GM23248 (cell line): ENCODE data around the gene OR2A14. TPM values are rescaled to one million over a fixed set of nuclear protein-coding genes. Genes with fewer than 3 reads are reported as not detected.
"Not testable (repeated sequence)": the region's sequence is repeated elsewhere in the genome, so short reads cannot be mapped to it uniquely, and the experiment has no call there.

Experiments used
- DNase-seq: peaks from one replicate; pipeline ENCODE4 v3.0.0-alpha.2; 2015
- H2AFZ ChIP-seq: fragments of 200-600 bp; sonication (generic); 2 replicates; pipeline ENCODE4 v1.6.1; 2016; ENCODE audit warnings: antibody characterized with exemption
- H3F3A ChIP-seq: fragments of 200-600 bp; sonication (generic); 2 replicates; pipeline ENCODE4 v1.6.1; 2016; ENCODE audit warnings: mild to moderate bottlenecking, antibody characterized with exemption, mixed run types; ENCODE audit not compliant: insufficient read depth
- H3K27ac ChIP-seq: fragments of 200-600 bp; sonication (generic); 2 replicates; pipeline ENCODE4 v1.5.1; 2016; ENCODE audit warnings: mild to moderate bottlenecking
- H3K27me3 ChIP-seq: fragments of 200-600 bp; sonication (generic); replicated peaks from 2 replicates; pipeline ENCODE4 v1.6.1; 2016; ENCODE audit warnings: mild to moderate bottlenecking; ENCODE audit not compliant: insufficient read depth
- H3K36me3 ChIP-seq: fragments of 200-600 bp; sonication (generic); 2 replicates; pipeline ENCODE4 v1.6.1; 2016; ENCODE audit warnings: low read depth, mild to moderate bottlenecking
- H3K4me1 ChIP-seq: fragments of 200-600 bp; sonication (generic); 2 replicates; pipeline ENCODE4 v1.6.1; 2016; ENCODE audit warnings: mild to moderate bottlenecking; ENCODE audit not compliant: insufficient read depth
- H3K4me2 ChIP-seq: fragments of 200-600 bp; sonication (generic); one replicate; pipeline ENCODE4 v1.6.1; 2016; ENCODE audit warnings: mild to moderate bottlenecking; ENCODE audit not compliant: unreplicated experiment
- H3K4me3 ChIP-seq: fragments of 200-600 bp; sonication (generic); 2 replicates; pipeline ENCODE4 v1.5.1; 2016; ENCODE audit warnings: mild to moderate bottlenecking
- H3K79me2 ChIP-seq: fragments of 200-600 bp; sonication (generic); 2 replicates; pipeline ENCODE4 v1.6.1; 2016; ENCODE audit warnings: mild to moderate bottlenecking; ENCODE audit not compliant: insufficient read depth
- H3K9ac ChIP-seq: fragments of 200-600 bp; sonication (generic); 2 replicates; pipeline ENCODE4 v1.6.1; 2016; ENCODE audit warnings: mild to moderate bottlenecking
- H3K9me2 ChIP-seq: fragments of 200-600 bp; sonication (generic); 2 replicates; pipeline ENCODE4 v1.6.1; 2016; ENCODE audit warnings: mixed run types, mild to moderate bottlenecking, moderate library complexity; ENCODE audit not compliant: insufficient read depth
- H3K9me3 ChIP-seq: fragments of 200-600 bp; sonication (generic); one replicate; pipeline ENCODE4 v1.6.1; 2017; ENCODE audit warnings: low read depth
- H4K20me1 ChIP-seq: fragments of 200-600 bp; sonication (generic); 2 replicates; pipeline ENCODE4 v1.6.0; 2016; ENCODE audit not compliant: insufficient read depth
- EZH2 ChIP-seq: fragments of 200-600 bp; sonication (generic); IDR thresholded peaks from 2 replicates; pipeline ENCODE4 v1.6.1; 2018; ENCODE audit warnings: antibody characterized with exemption, mild to moderate bottlenecking; ENCODE audit not compliant: insufficient read depth, poor library complexity, severe bottlenecking
- EZH2phosphoT487 ChIP-seq: fragments of 200-600 bp; sonication (generic); IDR thresholded peaks from 2 replicates; pipeline ENCODE4 v1.6.1; 2018; ENCODE audit warnings: antibody characterized with exemption, moderate library complexity, mild to moderate bottlenecking, low read depth; ENCODE audit not compliant: insufficient read depth
- WGBS, 2 experiments: methylation state at CpG; one replicate each; pipeline ENCODE4 v1.1.6; 2015 to 2017; ENCODE audit warnings: low lambda C conversion rate in 2 of 2, low coverage in 1 of 2; ENCODE audit errors: missing lambda C conversion rate in 2 of 2; 5-methylcytosine and 5-hydroxymethylcytosine counted together
- in situ Hi-C: fragments of 300-500 bp; cut with MboI; formaldehyde crosslinking; loops from 2 replicates; pipeline ENCODE4 v1.15.0; 2020
- polyA plus RNA-seq: library from polyadenylated mRNA; unstranded; fragments of >200 nt; fragmentation: Nextera tagmentation; extraction: Ambion mirVana; gene quantifications from 2 replicates; pipeline ENCODE4 v1.2.1, GENCODE V29; 2016
- total RNA-seq: library from RNA; depleted of rRNA; stranded (reverse); fragments of >200 nt; shearing (Covaris generic); gene quantifications from 2 replicates; pipeline ENCODE4 v1.2.3, GENCODE V29; 2014

OR2A14 gene
- total and polyA plus RNA-seq, 2 experiments from 2014 or later: not detected

GRCh38 chr7:144158861-144159260 is 35.9 kb downstream of the OR2A14 start:
- H3K9ac ChIP-seq: no peak overlapping the region

DNA sequence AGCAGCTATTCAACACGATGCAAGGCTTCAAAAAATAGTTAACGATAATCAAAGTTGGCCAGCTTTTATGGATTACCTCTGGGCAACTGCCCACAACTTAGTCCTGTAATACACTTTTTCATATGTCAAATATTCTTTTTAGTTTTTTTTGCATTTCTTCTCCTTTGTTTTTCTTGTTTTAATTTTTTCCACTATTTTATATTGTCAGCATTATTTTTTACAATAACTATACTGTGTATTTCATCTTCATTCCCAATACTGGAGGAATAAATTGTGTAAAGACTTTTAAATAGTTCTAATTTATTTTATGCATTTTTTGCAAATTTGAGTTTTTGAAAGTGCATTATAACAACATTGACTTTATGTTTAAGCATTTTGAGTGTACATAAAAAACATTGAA is 41.8 kb downstream of the OR2A14 start:
- in situ Hi-C loops: no loop called here
- TF ChIP-seq EZH2phosphoT487: no peak
- TF ChIP-seq EZH2: no peak
- no peaks in the 10 kb centered on the region for H3K9me3 ChIP-seq
- H3K4me2 ChIP-seq: no peak overlapping the region
- no peaks in the 10 kb centered on the region for H3K36me3 ChIP-seq
- no peaks in the 10 kb centered on the region for H3F3A ChIP-seq
- no peak overlapping the region for H3K4me3 ChIP-seq
- WGBS, 2 experiments: 36 to 43% methylated on average over 2 of the region's 2 CpGs
- H3K9ac ChIP-seq: no peak overlapping the region
- H3K4me1 ChIP-seq: no peaks in the 10 kb centered on the region
- DNase-seq: no peak
- H3K9me2 ChIP-seq: no peaks in the 10 kb centered on the region
- H2AFZ ChIP-seq: no peak overlapping the region
- H3K27me3 ChIP-seq: no peaks in the 10 kb centered on the region
- H3K79me2 ChIP-seq: no peaks in the 10 kb centered on the region
- no peak overlapping the region for H3K27ac ChIP-seq
- H4K20me1 ChIP-seq: no peaks in the 10 kb centered on the region

More at GRCh38 chr7:144158861-144159260, 35.9 kb downstream of the OR2A14 start:
- Histone ChIP-seq H3K4me1 (no peaks in the 10 kb centered on the region), H3K27ac (no peak overlapping the region), H3K27me3 (no peaks in the 10 kb centered on the region), H3K4me2 (no peak overlapping the region), H3K9me3 (no peaks in the 10 kb centered on the region), H3K9me2 (no peaks in the 10 kb centered on the region), H3K36me3 (no peaks in the 10 kb centered on the region), H3K4me3 (no peak overlapping the region), H3K79me2 (no peaks in the 10 kb centered on the region), H3F3A (no peaks in the 10 kb centered on the region), H4K20me1 (no peaks in the 10 kb centered on the region), H2AFZ (no peak overlapping the region)
- no peak for DNase-seq
- 45 to 77% methylated on average over 1 of the region's 1 CpG for WGBS, 2 experiments
- in situ Hi-C loops: no loop called here
- TF ChIP-seq EZH2phosphoT487: no peak
- no peak for TF ChIP-seq EZH2

GRCh38 chr7:144171594-144172350 is 48.8 kb downstream of the OR2A14 start:
- H3K4me3 ChIP-seq, H3K4me2 ChIP-seq, H3K27me3 ChIP-seq, H3K9me2 ChIP-seq, H3K36me3 ChIP-seq, in situ Hi-C loops, H3K4me1 ChIP-seq, H3K9me3 ChIP-seq, H3F3A ChIP-seq, H3K79me2 ChIP-seq, H3K27ac ChIP-seq, H4K20me1 ChIP-seq, H3K9ac ChIP-seq, DNase-seq, H2AFZ ChIP-seq: not testable (repeated sequence)
- WGBS, 2 experiments: 52 to 56% methylated on average over 4 of the region's 4 CpGs

- no peaks in the 10 kb centered on the region for H3K9me3 ChIP-seq
- H3K4me2 ChIP-seq: no peak overlapping the region
- H3K36me3 ChIP-seq: no peaks in the 10 kb centered on the region
- no peak overlapping the region for H3K9ac ChIP-seq
- in situ Hi-C loops: no loop called here
- no peak for DNase-seq
- H3K4me1 ChIP-seq: no peaks in the 10 kb centered on the region
- H3F3A ChIP-seq: no peaks in the 10 kb centered on the region
- H3K79me2 ChIP-seq: no peaks in the 10 kb centered on the region
- H3K4me3 ChIP-seq: no peak overlapping the region
- no peaks in the 10 kb centered on the region for H4K20me1 ChIP-seq
- no peak for TF ChIP-seq EZH2phosphoT487
- no peak for TF ChIP-seq EZH2
- no peak overlapping the region for H3K27ac ChIP-seq
- H2AFZ ChIP-seq: no peak overlapping the region
- H3K9me2 ChIP-seq: no peaks in the 10 kb centered on the region
- WGBS, 2 experiments: 79 to 80% methylated on average over 4 to 5 of the region's 5 CpGs
- no peaks in the 10 kb centered on the region for H3K27me3 ChIP-seq
Measured at GRCh38 chr7:144174613-144175012, 51.6 kb downstream of the OR2A14 start.

- H3K4me2 ChIP-seq, H3K9me3 ChIP-seq, H3K36me3 ChIP-seq, H3K4me3 ChIP-seq, H3K27me3 ChIP-seq, H3K27ac ChIP-seq, in situ Hi-C loops, H3K79me2 ChIP-seq, H4K20me1 ChIP-seq, H3K4me1 ChIP-seq, H2AFZ ChIP-seq, H3F3A ChIP-seq, H3K9ac ChIP-seq, H3K9me2 ChIP-seq: not testable (repeated sequence)
- WGBS, 2 experiments: 45 to 49% methylated on average over 7 of the region's 10 CpGs
- DNase-seq: peak; percentile 42
Measured at GRCh38 chr7:144178380-144179164, 55.6 kb downstream of the OR2A14 start.

GRCh38 chr7:144179165-144179479 is 56.1 kb downstream of the OR2A14 start:
- 100% methylated on average over 1 of the region's 2 CpGs; no CpG with 5 or more reads in 1 of the 2 experiments for WGBS, 2 experiments
- H3K4me2 ChIP-seq, H4K20me1 ChIP-seq, H3F3A ChIP-seq, H3K9me2 ChIP-seq, H3K9me3 ChIP-seq, H3K9ac ChIP-seq, H3K79me2 ChIP-seq, H3K36me3 ChIP-seq, H2AFZ ChIP-seq, H3K27me3 ChIP-seq, in situ Hi-C loops, H3K27ac ChIP-seq, H3K4me3 ChIP-seq, H3K4me1 ChIP-seq, DNase-seq: not testable (repeated sequence)
